Mucosa of stomach (tissue), 1 donor: ENCODE measurements around the gene C2CD4C.

Experiments
- H3K27me3 ChIP-seq: one replicate; pipeline ENCODE4 v1.7.0; 2013; ENCODE audit warnings: mild to moderate bottlenecking, low read length; ENCODE audit not compliant: control insufficient read depth, insufficient read depth
- H3K36me3 ChIP-seq: one replicate; pipeline ENCODE4 v1.7.0; 2013; ENCODE audit warnings: low read length; ENCODE audit not compliant: control insufficient read depth, insufficient read depth
- H3K4me1 ChIP-seq: one replicate; pipeline ENCODE4 v1.7.0; 2013; ENCODE audit warnings: mild to moderate bottlenecking, low read length; ENCODE audit not compliant: control insufficient read depth, insufficient read depth
- H3K4me3 ChIP-seq: one replicate; pipeline ENCODE4 v1.7.0; 2013; ENCODE audit warnings: low read length
- H3K9ac ChIP-seq: one replicate; pipeline ENCODE4 v1.7.0; 2013; ENCODE audit warnings: mild to moderate bottlenecking, low read length, moderate library complexity
- H3K9me3 ChIP-seq: one replicate; pipeline ENCODE4 v1.7.0; 2013; ENCODE audit warnings: mild to moderate bottlenecking, low read length, moderate library complexity; ENCODE audit not compliant: control insufficient read depth
- donor health status: Pancreatic carcinoma.

The C2CD4C gene

GRCh38 chr19:378706-379105 lies 30.2 kb downstream of the C2CD4C start:
- H3K9ac ChIP-seq, result no peak overlapping the region
- no peaks in the 10 kb centered on the region for H3K9me3 ChIP-seq
- H3K27me3 ChIP-seq, result peaks cover 25% of the 10 kb centered on the region
- H3K4me3 ChIP-seq, result no peak overlapping the region
- no peaks in the 10 kb centered on the region for H3K4me1 ChIP-seq
- H3K36me3 ChIP-seq, result no peaks in the 10 kb centered on the region

GRCh38 chr19:377801-378581 lies 31.0 kb downstream of the C2CD4C start:
- Histone ChIP-seq H3K36me3 (no peaks in the 10 kb centered on the region), H3K4me1 (no peaks in the 10 kb centered on the region), H3K4me3 (no peak overlapping the region), H3K9me3 (no peaks in the 10 kb centered on the region), H3K9ac (no peak overlapping the region), H3K27me3 (peaks cover 21% of the 10 kb centered on the region)

DNA sequence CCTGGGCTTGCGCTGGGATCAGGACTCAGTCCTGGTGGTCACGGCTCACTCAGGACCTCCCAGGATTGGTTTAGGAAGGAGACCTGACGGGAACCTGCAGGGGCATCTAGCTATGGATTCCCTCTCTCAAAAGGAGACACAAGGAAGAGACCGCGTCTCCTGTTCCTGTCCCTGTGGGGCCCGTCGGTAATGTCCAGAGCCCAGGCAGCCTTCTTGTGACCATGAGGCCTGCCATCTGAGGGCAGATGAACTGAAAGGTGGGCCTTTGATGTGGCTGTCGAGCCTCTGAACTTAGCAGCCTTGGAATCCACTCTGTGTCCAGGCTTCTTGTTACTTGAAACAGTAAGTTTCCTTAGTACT lies 32.9 kb downstream of the C2CD4C start:
- Histone ChIP-seq H3K27me3 (peaks cover 22% of the 10 kb centered on the region), H3K4me3 (no peak overlapping the region)

GRCh38 chr19:375395-376110 lies 33.4 kb downstream of the C2CD4C start:
- no peaks in the 10 kb centered on the region for H3K9me3 ChIP-seq
- no peak overlapping the region for H3K9ac ChIP-seq
- H3K27me3 ChIP-seq, result peaks cover 22% of the 10 kb centered on the region

More for the DNA sequence above, 32.9 kb downstream of the C2CD4C start:
- Histone ChIP-seq H3K9ac (no peak overlapping the region), H3K36me3 (no peaks in the 10 kb centered on the region), H3K4me1 (no peaks in the 10 kb centered on the region), H3K9me3 (no peaks in the 10 kb centered on the region)

GRCh38 chr19:374886-375235 lies 34.1 kb downstream of the C2CD4C start:
- H3K36me3 ChIP-seq, result no peaks in the 10 kb centered on the region
- H3K9me3 ChIP-seq, result no peaks in the 10 kb centered on the region
- no peak overlapping the region for H3K4me3 ChIP-seq
- peaks cover 22% of the 10 kb centered on the region for H3K27me3 ChIP-seq
- H3K9ac ChIP-seq, result no peak overlapping the region
- H3K4me1 ChIP-seq, result no peaks in the 10 kb centered on the region

More at GRCh38 chr19:375395-376110, 33.4 kb downstream of the C2CD4C start:
- Histone ChIP-seq H3K4me1 (no peaks in the 10 kb centered on the region), H3K4me3 (no peak overlapping the region), H3K36me3 (no peaks in the 10 kb centered on the region)

GRCh38 chr19:374183-374885 lies 34.6 kb downstream of the C2CD4C start:
- Histone ChIP-seq H3K4me3 (no peak overlapping the region), H3K36me3 (no peaks in the 10 kb centered on the region), H3K9me3 (no peaks in the 10 kb centered on the region), H3K4me1 (no peaks in the 10 kb centered on the region), H3K9ac (no peak overlapping the region), H3K27me3 (peaks cover 22% of the 10 kb centered on the region)

GRCh38 chr19:373391-374182 lies 35.4 kb downstream of the C2CD4C start:
- no peaks in the 10 kb centered on the region for H3K36me3 ChIP-seq
- no peaks in the 10 kb centered on the region for H3K4me1 ChIP-seq
- H3K9ac ChIP-seq, result no peak overlapping the region
- no peaks in the 10 kb centered on the region for H3K9me3 ChIP-seq
- peaks cover 22% of the 10 kb centered on the region for H3K27me3 ChIP-seq
- no peak overlapping the region for H3K4me3 ChIP-seq

GRCh38 chr19:372306-372890 lies 36.5 kb downstream of the C2CD4C start:
- no peaks in the 10 kb centered on the region for H3K4me1 ChIP-seq
- peaks cover 22% of the 10 kb centered on the region for H3K27me3 ChIP-seq
- H3K4me3 ChIP-seq, result no peak overlapping the region
- H3K36me3 ChIP-seq, result no peaks in the 10 kb centered on the region
- H3K9ac ChIP-seq, result no peak overlapping the region
- H3K9me3 ChIP-seq, result no peaks in the 10 kb centered on the region

- H3K27me3 ChIP-seq, result peaks cover 22% of the 10 kb centered on the region
- H3K9ac ChIP-seq, result no peak overlapping the region
- no peak overlapping the region for H3K4me3 ChIP-seq
- no peaks in the 10 kb centered on the region for H3K4me1 ChIP-seq
- H3K36me3 ChIP-seq, result no peaks in the 10 kb centered on the region
- H3K9me3 ChIP-seq, result no peaks in the 10 kb centered on the region
These were observed 37.3 kb downstream of the C2CD4C start for GRCh38 chr19:371501-372168.

GRCh38 chr19:370641-371330 lies 38.2 kb downstream of the C2CD4C start:
- H3K9ac ChIP-seq, result no peak overlapping the region
- no peaks in the 10 kb centered on the region for H3K9me3 ChIP-seq
- no peaks in the 10 kb centered on the region for H3K36me3 ChIP-seq
- H3K27me3 ChIP-seq, result peaks cover 22% of the 10 kb centered on the region
- no peak overlapping the region for H3K4me3 ChIP-seq
- H3K4me1 ChIP-seq, result no peaks in the 10 kb centered on the region

DNA sequence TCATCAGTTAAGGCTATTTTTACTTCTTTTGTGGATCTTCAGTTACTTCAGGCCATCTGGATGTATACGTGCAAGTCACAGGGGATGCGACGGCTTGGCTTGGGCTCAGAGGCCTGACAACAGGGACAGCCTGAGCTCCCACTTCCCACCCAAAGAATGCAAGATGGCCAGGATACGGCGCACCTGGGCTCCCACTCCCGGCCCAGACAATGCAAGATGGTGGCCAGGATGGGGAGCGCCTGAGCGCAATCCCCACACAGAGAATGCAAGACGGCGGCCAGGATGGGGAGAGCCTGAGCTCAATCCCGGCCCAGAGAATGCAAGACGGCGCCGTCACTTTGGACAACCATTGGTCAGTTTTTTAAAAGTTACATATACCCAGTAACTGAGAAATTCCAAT lies 39.1 kb downstream of the C2CD4C start:
- Histone ChIP-seq H3K27me3 (peaks cover 18% of the 10 kb centered on the region), H3K36me3 (no peaks in the 10 kb centered on the region)

More for the DNA sequence above, 39.1 kb downstream of the C2CD4C start:
- Histone ChIP-seq H3K4me1 (no peaks in the 10 kb centered on the region), H3K9ac (no peak overlapping the region), H3K9me3 (no peaks in the 10 kb centered on the region), H3K4me3 (no peak overlapping the region)
